HK-2 (cell line): ENCODE data around the gene SPTBN1.
"Not testable (repeated sequence)": the region's sequence is repeated elsewhere in the genome, so short reads cannot be mapped to it uniquely, and the experiment has no call there.

ENCODE experiments used
- DNase-seq: peaks from one replicate; pipeline ENCODE4 v3.0.0-alpha.2; 2018; ENCODE audit not compliant: unreplicated experiment

The SPTBN1 gene

GRCh38 chr2:54528311-54528955, 72.3 kb downstream of the SPTBN1 start:
- no peak for DNase-seq

- DNase-seq: not testable (repeated sequence)
Measured at GRCh38 chr2:54529518-54529917, 73.4 kb downstream of the SPTBN1 start.

GRCh38 chr2:54529935-54530334, 73.8 kb downstream of the SPTBN1 start:
- no peak for DNase-seq

- peak; percentile 55 for DNase-seq
Measured at GRCh38 chr2:54531558-54531957, 75.4 kb downstream of the SPTBN1 start.

GRCh38 chr2:54534221-54534620, 78.1 kb downstream of the SPTBN1 start:
- no peak for DNase-seq

GRCh38 chr2:54534625-54535024, 78.5 kb downstream of the SPTBN1 start:
- DNase-seq: no peak

- DNase-seq: no peak
Measured at GRCh38 chr2:54535599-54536195, 79.6 kb downstream of the SPTBN1 start.

- DNase-seq: no peak
Measured at GRCh38 chr2:54536720-54537119, 80.6 kb downstream of the SPTBN1 start.

GRCh38 chr2:54538537-54538936, 82.4 kb downstream of the SPTBN1 start:
- DNase-seq: no peak

GRCh38 chr2:54539683-54540082, 83.6 kb downstream of the SPTBN1 start:
- DNase-seq: no peak

- no peak for DNase-seq
Measured at GRCh38 chr2:54540194-54540593, 84.1 kb downstream of the SPTBN1 start.

- no peak for DNase-seq
Measured at GRCh38 chr2:54541995-54542394, 85.9 kb downstream of the SPTBN1 start.

- DNase-seq: no peak
Measured at GRCh38 chr2:54543733-54544396, 87.7 kb downstream of the SPTBN1 start.

- no peak for DNase-seq
Measured at GRCh38 chr2:54545702-54546450, 89.7 kb downstream of the SPTBN1 start.

- no peak for DNase-seq
Measured at GRCh38 chr2:54546518-54546917, 90.4 kb downstream of the SPTBN1 start.

- no peak for DNase-seq
Measured at GRCh38 chr2:54546923-54547720, 91.0 kb downstream of the SPTBN1 start.

GRCh38 chr2:54549430-54549829, 93.3 kb downstream of the SPTBN1 start:
- DNase-seq: no peak

- DNase-seq: no peak
Measured at GRCh38 chr2:54549917-54550518, 93.9 kb downstream of the SPTBN1 start.

GRCh38 chr2:54550547-54550946, 94.4 kb downstream of the SPTBN1 start:
- DNase-seq: no peak

- no peak for DNase-seq
Measured at GRCh38 chr2:54551123-54551756, 95.1 kb downstream of the SPTBN1 start.

- DNase-seq: no peak
Measured at GRCh38 chr2:54553075-54553474, 96.9 kb downstream of the SPTBN1 start.
